GM23338 (cell line): ENCODE data around the gene CENPP.

Experiments
- CREB1 ChIP-seq: fragments of 250-450 bp; sonication (Bioruptor Pico); IDR thresholded peaks from 2 replicates; pipeline ENCODE4 v1.5.0; 2020; ENCODE audit warnings: low read depth, mild to moderate bottlenecking, moderate library complexity
- TF ChIP-seq, protein P1 (sequence below), 2 experiments: fragments of 200-600 bp in 1 of 2; sonication (generic) in 1 of 2; conservative IDR thresholded peaks; 2 replicates each; pipeline versions ENCODE4 v1.5.1 to v1.6.1; 2016 to 2017; ENCODE audit warnings: antibody characterized with exemption in 2 of 2, low read depth in 2 of 2, mild to moderate bottlenecking in 2 of 2, moderate library complexity in 1 of 2
- TF ChIP-seq, protein P2 (sequence below): IDR thresholded peaks from 2 replicates; pipeline ENCODE4 v1.6.1; 2016; ENCODE audit warnings: antibody characterized with exemption

GRCh38 chr9:92360083-92360482 lies 34.3 kb downstream of the CENPP start:
- TF ChIP-seq, protein P1, sequence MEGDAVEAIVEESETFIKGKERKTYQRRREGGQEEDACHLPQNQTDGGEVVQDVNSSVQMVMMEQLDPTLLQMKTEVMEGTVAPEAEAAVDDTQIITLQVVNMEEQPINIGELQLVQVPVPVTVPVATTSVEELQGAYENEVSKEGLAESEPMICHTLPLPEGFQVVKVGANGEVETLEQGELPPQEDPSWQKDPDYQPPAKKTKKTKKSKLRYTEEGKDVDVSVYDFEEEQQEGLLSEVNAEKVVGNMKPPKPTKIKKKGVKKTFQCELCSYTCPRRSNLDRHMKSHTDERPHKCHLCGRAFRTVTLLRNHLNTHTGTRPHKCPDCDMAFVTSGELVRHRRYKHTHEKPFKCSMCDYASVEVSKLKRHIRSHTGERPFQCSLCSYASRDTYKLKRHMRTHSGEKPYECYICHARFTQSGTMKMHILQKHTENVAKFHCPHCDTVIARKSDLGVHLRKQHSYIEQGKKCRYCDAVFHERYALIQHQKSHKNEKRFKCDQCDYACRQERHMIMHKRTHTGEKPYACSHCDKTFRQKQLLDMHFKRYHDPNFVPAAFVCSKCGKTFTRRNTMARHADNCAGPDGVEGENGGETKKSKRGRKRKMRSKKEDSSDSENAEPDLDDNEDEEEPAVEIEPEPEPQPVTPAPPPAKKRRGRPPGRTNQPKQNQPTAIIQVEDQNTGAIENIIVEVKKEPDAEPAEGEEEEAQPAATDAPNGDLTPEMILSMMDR (conservative IDR thresholded peaks at IDR 0.05; ENCODE audit: low read depth in 2 of 2), result no peak
- TF ChIP-seq CREB1, result no peak
- TF ChIP-seq, protein P2, sequence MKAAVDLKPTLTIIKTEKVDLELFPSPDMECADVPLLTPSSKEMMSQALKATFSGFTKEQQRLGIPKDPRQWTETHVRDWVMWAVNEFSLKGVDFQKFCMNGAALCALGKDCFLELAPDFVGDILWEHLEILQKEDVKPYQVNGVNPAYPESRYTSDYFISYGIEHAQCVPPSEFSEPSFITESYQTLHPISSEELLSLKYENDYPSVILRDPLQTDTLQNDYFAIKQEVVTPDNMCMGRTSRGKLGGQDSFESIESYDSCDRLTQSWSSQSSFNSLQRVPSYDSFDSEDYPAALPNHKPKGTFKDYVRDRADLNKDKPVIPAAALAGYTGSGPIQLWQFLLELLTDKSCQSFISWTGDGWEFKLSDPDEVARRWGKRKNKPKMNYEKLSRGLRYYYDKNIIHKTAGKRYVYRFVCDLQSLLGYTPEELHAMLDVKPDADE, result no peak
